Kidney glomerular epithelial cell (primary cell): ENCODE measurements around the gene FAM24B.
"Not testable (repeated sequence)": the region's sequence is repeated elsewhere in the genome, so short reads cannot be mapped to it uniquely, and the experiment has no call there.

Experiments
- DNase-seq: peaks from one replicate; lab custom pipeline; 2025; lab: John Stamatoyannopoulos, UW

The FAM24B gene

GRCh38 chr10:122858042-122858441 is 21.3 kb downstream of the FAM24B start:
- DNase-seq: not testable (repeated sequence)

GRCh38 chr10:122856902-122857301 is 22.5 kb downstream of the FAM24B start:
- no peak for DNase-seq

- DNase-seq: no peak
Observed at GRCh38 chr10:122855745-122856144, 23.6 kb downstream of the FAM24B start.

- DNase-seq: peak; percentile 62
Observed at GRCh38 chr10:122854648-122855047, 24.7 kb downstream of the FAM24B start.

- DNase-seq: no peak
Observed at GRCh38 chr10:122853665-122854313, 25.6 kb downstream of the FAM24B start.

- peak; percentile 20 for DNase-seq
Observed at GRCh38 chr10:122852261-122852660, 27.1 kb downstream of the FAM24B start.

GRCh38 chr10:122850705-122851640 is 28.4 kb downstream of the FAM24B start:
- DNase-seq: peak; percentile 39

GRCh38 chr10:122849900-122850605 is 29.3 kb downstream of the FAM24B start:
- DNase-seq: no peak

- no peak for DNase-seq
Observed at GRCh38 chr10:122849090-122849489, 30.3 kb downstream of the FAM24B start.

- no peak for DNase-seq
Observed at GRCh38 chr10:122847782-122848604, 31.4 kb downstream of the FAM24B start.

- no peak for DNase-seq
Observed at GRCh38 chr10:122845783-122846332, 33.5 kb downstream of the FAM24B start, which contains the start of gene CUZD1. Gene CUZD1 (minus strand): TSS chr10:122845857. CDS start chr10:122845843, 14 bp downstream.

- DNase-seq: no peak
Observed at GRCh38 chr10:122844146-122844545, 35.2 kb downstream of the FAM24B start.

- DNase-seq: no peak
Observed at GRCh38 chr10:122841569-122841968, 37.8 kb downstream of the FAM24B start.

GRCh38 chr10:122839505-122839904 is 39.9 kb downstream of the FAM24B start:
- no peak for DNase-seq

GRCh38 chr10:122838880-122839279 is 40.5 kb downstream of the FAM24B start:
- no peak for DNase-seq

GRCh38 chr10:122835908-122836307 is 43.5 kb downstream of the FAM24B start:
- DNase-seq: no peak

GRCh38 chr10:122830965-122831353 is 48.4 kb downstream of the FAM24B start:
- DNase-seq: no peak

GRCh38 chr10:122830273-122830964 is 49.0 kb downstream of the FAM24B start:
- DNase-seq: no peak

- no peak for DNase-seq
Observed at GRCh38 chr10:122829454-122829853, 49.9 kb downstream of the FAM24B start.

- no peak for DNase-seq
Observed at GRCh38 chr10:122828716-122829255, 50.6 kb downstream of the FAM24B start.
